HL-60 (cell line): Measurements from ENCODE around the gene MLLT3.

Source experiments
- GABPA ChIP-seq: IDR thresholded peaks from 2 replicates; pipeline ENCODE4 v1.6.1; 2012; ENCODE audit warnings: low read depth
- POLR2AphosphoS5 ChIP-seq: IDR thresholded peaks from 2 replicates; pipeline ENCODE4 v1.6.1; 2012; ENCODE audit warnings: low read depth
- SPI1 ChIP-seq: IDR thresholded peaks from 2 replicates; pipeline ENCODE4 v1.6.1; 2012; ENCODE audit warnings: low read depth, mild to moderate bottlenecking, borderline replicate concordance
- TF ChIP-seq, protein P1 (sequence below): IDR thresholded peaks from one replicate; pipeline ENCODE4 v1.5.1; 2011; ENCODE audit warnings: low read length, control low read depth, inconsistent platforms; ENCODE audit not compliant: insufficient read depth
- TF ChIP-seq, protein P2 (sequence below): IDR thresholded peaks from 2 replicates; pipeline ENCODE4 v1.6.1; 2012; ENCODE audit warnings: low read depth; ENCODE audit not compliant: insufficient replicate concordance

DNA sequence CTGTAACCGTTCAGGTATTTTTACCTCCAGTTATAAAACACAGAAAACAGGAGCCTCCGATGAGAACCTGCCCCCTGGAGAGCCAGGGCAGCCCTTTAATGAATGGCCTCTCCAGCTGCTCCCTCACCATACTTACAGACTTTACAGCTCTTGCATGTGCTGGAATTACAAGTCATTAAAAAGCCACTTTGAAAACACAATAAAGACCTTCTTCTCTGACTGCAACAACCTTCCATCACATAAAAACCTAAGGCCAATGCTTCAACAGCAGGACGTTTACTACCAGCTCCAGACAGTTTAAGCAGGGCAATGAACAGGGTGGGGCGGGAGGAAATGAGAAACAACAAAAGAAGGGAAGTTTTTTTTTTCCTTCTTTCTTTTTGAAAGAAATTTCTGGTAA, 213.8 kb downstream of the MLLT3 start:
- TF ChIP-seq, protein P1, sequence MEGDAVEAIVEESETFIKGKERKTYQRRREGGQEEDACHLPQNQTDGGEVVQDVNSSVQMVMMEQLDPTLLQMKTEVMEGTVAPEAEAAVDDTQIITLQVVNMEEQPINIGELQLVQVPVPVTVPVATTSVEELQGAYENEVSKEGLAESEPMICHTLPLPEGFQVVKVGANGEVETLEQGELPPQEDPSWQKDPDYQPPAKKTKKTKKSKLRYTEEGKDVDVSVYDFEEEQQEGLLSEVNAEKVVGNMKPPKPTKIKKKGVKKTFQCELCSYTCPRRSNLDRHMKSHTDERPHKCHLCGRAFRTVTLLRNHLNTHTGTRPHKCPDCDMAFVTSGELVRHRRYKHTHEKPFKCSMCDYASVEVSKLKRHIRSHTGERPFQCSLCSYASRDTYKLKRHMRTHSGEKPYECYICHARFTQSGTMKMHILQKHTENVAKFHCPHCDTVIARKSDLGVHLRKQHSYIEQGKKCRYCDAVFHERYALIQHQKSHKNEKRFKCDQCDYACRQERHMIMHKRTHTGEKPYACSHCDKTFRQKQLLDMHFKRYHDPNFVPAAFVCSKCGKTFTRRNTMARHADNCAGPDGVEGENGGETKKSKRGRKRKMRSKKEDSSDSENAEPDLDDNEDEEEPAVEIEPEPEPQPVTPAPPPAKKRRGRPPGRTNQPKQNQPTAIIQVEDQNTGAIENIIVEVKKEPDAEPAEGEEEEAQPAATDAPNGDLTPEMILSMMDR, result no peak
- TF ChIP-seq POLR2AphosphoS5, result no peak
- no peak for TF ChIP-seq GABPA
- TF ChIP-seq SPI1, result no peak
- TF ChIP-seq, protein P2, sequence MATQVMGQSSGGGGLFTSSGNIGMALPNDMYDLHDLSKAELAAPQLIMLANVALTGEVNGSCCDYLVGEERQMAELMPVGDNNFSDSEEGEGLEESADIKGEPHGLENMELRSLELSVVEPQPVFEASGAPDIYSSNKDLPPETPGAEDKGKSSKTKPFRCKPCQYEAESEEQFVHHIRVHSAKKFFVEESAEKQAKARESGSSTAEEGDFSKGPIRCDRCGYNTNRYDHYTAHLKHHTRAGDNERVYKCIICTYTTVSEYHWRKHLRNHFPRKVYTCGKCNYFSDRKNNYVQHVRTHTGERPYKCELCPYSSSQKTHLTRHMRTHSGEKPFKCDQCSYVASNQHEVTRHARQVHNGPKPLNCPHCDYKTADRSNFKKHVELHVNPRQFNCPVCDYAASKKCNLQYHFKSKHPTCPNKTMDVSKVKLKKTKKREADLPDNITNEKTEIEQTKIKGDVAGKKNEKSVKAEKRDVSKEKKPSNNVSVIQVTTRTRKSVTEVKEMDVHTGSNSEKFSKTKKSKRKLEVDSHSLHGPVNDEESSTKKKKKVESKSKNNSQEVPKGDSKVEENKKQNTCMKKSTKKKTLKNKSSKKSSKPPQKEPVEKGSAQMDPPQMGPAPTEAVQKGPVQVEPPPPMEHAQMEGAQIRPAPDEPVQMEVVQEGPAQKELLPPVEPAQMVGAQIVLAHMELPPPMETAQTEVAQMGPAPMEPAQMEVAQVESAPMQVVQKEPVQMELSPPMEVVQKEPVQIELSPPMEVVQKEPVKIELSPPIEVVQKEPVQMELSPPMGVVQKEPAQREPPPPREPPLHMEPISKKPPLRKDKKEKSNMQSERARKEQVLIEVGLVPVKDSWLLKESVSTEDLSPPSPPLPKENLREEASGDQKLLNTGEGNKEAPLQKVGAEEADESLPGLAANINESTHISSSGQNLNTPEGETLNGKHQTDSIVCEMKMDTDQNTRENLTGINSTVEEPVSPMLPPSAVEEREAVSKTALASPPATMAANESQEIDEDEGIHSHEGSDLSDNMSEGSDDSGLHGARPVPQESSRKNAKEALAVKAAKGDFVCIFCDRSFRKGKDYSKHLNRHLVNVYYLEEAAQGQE, result no peak
